Measurements from ENCODE around the gene TCF7L2.

The TCF7L2 gene

DNA sequence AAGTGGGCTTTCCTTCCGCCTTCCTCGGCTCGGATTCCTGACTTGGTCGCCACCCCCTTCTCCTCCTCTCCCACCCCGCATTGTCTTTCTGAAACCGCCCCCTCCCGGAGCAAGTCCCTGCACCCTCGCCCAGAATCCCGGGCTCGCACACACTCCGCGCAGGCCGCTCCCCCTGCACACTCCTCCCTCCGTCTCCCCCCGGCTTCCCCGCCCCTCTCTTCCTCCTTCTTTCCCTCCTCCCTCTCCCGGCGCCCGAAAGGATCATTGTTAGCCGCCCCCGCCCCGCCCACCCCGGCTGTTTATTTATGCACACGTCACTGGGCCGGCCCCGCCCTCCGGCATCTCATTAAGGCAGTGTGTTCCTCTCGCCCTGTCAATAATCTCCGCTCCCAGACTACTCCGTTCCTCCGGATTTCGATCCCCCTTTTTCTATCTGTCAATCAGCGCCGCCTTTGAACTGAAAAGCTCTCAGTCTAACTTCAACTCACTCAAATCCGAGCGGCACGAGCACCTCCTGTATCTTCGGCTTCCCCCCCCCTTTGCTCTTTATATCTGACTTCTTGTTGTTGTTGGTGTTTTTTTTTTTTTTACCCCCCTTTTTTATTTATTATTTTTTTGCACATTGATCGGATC is at the start of gene TCF7L2:
Gene TCF7L2, plus strand, starts transcription at position 373 of the 633 bp plus-strand sequence. CDS start 510 bp downstream, outside the sequence.
- peak; percentile 9 to 24 (median 12) for DNase-seq (ENCODE audit: low read depth in 3 of 3, low spot score in 1 of 3)

DNA sequence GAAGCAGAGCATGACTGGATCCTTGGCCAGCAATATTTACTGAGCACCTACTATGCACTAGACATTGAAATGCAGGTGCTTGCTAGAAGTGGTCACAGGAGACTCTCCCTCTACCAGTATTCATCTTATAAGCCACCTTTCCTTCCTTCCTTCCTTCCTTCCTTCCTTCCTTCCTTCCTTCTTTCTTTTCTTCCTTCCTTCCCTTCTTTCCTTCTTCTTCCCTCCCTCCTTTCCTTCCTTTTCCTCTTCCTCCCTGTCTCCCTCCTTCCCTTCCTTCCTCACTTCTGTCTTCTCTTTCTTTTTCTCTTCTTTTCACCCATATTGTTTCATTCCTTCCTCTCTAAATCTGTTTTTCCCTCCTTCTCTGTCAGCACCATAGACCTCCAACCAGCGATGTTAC is 47.3 kb upstream of the TCF7L2 start:
- no peak for DNase-seq (ENCODE audit: low read depth in 3 of 3, low spot score in 1 of 3)

DNA sequence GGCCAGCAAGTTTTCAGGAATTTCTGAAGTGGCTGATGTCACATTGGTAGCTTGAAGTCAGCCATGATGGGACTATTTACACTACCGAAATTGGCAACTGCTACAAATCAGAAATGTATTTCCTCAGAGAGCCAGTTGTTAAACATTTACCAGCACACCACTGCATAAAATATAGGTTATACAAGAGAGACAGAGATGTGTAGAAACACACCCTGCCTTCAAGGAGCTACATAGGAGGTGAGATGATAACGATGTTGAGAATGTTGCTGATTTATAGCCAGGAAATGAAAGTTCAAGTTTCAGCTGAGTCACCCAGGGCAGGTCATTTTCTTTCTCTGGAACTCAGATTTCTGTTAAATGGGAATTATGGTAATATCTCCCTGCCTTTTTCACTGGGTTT is 46.0 kb upstream of the TCF7L2 start:
- no peak for DNase-seq (ENCODE audit: low read depth in 3 of 3, low spot score in 1 of 3)

DNA sequence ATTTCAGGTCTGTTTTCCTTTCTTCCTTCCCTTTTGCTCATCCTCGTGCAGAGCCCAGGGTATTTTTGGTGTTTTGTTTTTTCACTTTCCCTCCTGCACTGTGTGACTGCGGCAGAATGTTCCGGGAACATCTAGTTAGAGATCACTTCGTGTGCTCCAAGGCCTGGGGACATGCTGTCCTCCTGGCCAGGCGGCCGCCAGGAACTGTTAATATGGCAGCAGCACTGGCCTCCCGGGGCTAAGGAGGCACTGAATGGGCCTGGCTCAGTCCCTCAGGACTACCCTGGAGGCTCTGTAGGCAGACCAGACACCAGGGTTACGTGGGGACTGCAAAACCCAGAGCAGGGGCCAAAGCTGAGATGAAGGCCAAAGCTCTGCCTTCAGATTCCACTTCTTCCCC is 43.1 kb upstream of the TCF7L2 start:
- DNase-seq (ENCODE audit: low read depth in 3 of 3, low spot score in 1 of 3): no peak

DNA sequence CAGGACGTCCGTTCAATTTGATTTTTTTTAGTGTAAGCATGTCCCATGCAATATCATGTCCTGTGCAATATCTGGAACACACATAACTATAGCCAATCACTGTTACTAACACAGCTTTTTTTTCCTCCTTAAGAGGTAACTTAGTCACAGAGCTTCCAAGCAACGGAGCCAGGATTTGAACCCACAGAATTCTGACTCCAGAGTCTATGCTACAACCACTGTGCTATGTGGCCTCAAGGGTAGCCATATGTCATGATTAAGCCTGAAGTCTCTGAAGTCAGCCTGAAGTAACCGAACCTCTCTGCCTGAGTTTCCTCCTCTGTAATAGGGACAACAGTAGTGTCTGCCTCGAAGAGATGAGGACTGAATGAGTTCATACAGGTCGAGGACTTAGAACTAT is 42.2 kb upstream of the TCF7L2 start:
- no peak for DNase-seq (ENCODE audit: low read depth in 3 of 3, low spot score in 1 of 3)

DNA sequence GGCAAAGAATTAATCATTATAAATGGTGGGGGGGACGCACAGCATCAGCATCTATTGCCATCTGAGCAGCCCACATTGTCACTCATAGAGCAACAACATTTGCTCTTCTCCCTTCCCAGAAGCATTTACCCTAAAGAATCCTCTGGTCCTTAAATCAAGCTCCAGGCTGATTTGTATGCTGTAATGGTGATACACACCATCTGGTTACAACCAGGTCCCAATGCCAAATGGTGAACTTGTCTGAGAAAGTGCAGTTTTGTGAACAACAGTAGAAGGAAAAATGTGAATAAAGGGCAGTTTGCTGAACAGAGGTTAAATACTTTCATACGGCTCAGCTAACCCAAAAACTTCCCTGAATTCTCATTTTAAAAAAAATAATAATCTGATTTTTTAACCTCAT is 38.8 kb upstream of the TCF7L2 start:
- no peak for DNase-seq (ENCODE audit: low read depth in 3 of 3, low spot score in 1 of 3)

DNA sequence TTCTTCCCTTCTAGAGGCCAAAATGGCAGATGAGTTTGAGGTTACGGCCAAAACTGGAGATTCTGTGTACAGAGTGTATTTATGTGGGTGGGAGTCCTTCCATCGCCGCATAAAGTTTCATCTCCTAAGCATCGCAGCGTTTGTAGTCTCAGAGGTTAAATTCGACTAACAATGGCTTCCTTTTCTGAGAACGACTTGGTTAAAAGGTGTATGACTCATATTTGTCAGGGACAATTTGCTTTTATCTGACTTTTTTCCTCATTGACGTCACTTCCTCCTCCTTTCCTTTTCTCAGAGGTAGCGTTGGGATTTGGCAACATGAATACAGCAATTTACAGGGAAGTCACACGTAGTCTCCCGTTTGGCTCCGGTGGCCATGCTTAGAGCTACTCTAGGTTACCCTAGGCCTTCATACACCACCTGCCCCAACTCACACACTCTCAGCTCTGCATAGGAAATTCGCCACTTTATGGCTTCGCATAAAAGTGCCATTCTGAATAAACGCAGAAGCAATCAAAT is 37.6 kb upstream of the TCF7L2 start:
- DNase-seq (ENCODE audit: low read depth in 3 of 3, low spot score in 1 of 3): no peak

DNA sequence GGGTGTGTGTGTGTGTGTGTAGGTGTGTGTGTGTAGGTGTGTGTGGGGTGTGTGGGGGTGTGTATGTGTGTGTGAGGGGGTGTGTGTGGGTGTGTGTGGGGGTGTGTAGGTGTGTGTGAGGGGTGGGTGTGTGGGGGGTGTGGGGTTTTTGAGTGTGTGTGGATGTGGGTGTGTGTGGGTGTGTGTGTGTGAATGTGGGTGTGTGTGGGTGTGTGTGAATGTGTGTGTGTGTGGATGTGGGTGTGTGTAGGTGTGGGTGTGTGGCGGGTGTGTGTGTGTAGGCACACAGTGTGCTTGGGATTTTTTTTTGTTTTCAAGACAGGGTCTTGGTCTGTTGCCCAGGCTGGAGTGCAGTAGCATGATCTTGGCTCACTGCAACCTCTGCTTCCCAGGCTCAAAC is 36.8 kb upstream of the TCF7L2 start:
- DNase-seq (ENCODE audit: low read depth in 3 of 3, low spot score in 1 of 3): no peak

DNA sequence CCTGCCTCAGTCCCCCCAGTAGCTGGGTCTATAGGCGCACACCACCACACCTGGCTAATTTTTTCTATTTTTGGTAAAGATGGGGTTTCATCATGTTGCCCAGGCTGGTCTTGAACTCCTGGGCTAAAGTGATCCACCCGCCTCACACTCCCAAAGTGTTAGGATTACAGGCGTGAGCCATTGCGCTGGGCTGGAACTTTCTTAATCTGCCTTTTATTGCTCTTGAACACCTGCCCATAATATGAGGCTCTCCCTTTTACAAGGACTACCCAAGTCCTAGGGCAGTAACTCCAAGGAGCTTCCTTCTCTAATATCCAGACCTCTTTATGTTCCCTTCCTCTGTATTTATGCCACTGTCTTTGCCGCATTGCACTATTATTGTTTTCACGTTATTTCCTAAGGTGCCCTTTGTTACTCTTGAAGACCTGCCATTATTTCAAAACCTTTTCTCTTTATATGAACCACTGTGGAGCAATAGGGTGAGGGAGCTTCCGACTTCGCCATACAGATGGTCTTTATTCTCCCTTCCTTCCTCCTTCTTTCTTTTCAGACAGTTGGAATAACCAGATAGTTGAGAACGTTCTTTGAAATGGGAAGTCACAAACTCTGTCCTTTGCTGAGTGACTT is 36.3 kb upstream of the TCF7L2 start:
- DNase-seq (ENCODE audit: low read depth in 3 of 3, low spot score in 1 of 3): no peak

DNA sequence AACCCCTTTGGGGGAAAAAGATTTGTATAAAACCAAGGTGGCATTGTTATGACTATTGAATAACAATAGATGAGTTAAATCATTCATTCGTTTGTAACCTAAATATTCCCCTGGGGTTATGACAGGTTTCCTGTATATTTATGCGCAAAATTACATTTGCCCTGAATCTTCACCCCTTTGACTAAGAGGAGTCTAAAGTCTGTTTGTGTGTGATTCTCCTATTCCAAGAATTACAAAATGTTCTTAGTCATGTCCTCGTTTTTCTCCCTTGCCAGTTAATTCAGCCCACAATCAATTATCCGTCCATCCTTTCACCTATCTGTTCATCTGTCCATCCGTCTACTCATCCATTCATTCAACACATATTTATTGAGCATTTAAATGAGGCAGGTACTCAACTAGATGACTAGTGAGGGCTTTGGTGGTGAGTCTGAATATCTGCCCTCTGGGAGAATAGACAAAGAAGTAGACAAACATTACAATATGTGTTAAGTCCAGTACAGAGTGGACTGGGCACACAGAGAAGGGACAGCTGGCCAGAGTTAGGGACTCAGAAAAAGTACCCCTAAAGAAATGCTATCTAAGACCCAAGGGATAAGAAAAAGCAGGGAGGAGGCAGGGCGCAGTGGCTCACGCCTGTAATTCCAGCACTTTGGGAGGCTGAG is 35.6 kb upstream of the TCF7L2 start:
- DNase-seq (ENCODE audit: low read depth in 3 of 3, low spot score in 1 of 3): no peak

DNA sequence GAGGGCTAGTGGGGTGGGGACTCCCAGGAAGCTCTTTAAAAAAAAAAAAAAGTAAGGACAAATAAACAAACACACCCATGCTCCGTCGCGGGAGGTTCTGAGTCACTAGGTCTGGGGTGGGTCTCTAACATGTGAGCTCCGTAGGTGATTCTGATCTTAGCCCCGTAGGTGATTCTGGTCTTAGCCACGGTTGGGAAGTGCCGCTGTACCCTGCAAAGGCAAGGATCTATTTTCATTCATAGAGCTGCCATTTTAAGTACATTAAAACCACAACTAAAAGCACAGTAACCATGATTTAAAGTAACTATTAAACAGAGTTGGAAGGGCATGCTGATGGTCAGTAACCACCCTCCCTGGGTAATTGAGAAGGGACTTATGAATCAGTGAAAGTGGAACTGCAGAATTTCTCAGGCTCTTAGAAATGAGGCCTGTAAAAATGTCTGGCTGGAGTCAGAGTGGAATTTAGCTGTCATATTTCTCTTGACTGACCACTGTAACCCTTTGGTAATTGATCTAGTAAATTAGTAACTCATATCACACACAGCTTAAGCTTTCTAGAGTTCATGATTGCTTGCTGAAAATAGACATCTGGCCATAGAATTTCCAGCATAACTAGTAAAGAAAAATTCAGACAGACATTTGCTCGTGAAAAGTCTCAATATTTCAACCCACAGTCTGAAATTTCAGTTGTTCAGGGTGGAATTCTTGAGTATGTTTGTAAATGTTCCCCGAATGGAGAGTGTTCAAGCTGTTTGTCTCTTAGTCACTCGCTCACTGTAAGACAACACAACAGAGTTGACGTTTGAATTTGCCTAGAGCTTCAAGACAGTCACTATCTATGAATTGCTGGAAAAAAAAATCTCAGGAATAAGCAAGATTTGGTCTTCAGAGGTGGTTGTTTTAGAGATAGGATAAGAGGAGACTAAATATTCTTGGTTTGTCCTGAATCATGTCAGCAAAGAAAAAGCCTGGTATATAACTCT is 34.2 kb upstream of the TCF7L2 start:
- no peak for DNase-seq (ENCODE audit: low read depth in 3 of 3, low spot score in 1 of 3)

DNA sequence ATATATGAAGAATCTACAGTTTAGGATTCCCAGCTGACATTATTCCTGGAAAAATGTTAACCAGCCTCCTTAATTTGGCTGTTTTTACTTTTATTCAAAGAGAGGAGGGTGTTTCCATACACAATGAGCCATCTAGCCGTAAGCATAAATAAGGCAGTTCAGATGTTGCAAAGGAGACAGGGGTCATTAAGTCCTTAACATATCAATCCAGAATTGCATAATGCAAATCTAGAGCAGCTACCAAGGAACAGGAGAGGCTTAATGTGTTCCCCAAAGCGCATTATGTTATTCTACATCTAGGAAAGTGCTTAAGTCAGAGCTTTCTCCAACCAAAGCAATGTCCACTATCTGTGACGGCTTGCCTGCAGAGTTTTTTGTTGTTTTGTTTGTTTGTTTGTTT is 32.4 kb upstream of the TCF7L2 start:
- no peak for DNase-seq (ENCODE audit: low read depth in 3 of 3, low spot score in 1 of 3)

DNA sequence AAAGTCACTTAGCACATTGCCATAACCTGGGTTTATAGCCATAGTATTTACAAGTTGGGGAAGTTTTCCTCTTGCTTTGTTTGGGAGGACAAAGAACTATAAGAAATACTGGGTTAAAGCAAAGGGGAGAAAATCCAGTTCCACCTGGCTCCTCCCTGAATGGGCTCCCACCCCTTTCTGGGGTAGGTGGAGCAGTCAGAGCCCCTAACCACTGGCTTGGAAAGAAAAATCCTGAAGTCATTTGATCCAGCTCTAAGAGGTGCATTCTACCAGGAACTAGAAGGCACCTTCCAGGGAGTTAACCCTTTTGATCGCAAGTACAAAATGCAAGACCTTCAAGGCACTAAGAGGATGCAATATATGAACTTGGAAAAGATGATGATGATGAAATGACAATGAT is 31.3 kb upstream of the TCF7L2 start:
- no peak for DNase-seq (ENCODE audit: low read depth in 3 of 3, low spot score in 1 of 3)

DNA sequence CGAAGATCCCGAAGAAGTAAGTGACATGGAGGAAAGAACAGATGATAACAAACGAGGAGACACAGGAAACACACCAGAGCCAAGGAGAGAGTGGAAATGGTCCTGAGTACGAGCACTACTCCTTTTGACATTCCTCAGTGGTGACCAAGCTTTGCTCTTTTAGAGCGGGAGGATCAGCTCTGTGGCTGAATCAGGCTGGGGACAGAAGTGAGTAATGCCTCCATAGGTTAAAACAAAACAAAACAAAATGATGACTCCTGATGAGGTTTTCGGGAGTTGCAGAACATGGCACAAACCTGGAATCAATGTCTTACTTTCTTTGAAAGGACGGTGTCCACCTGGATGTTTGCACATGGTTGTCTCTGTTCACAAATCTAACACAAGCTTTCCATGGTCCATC is 30.3 kb upstream of the TCF7L2 start:
- no peak for DNase-seq (ENCODE audit: low read depth in 3 of 3, low spot score in 1 of 3)

DNA sequence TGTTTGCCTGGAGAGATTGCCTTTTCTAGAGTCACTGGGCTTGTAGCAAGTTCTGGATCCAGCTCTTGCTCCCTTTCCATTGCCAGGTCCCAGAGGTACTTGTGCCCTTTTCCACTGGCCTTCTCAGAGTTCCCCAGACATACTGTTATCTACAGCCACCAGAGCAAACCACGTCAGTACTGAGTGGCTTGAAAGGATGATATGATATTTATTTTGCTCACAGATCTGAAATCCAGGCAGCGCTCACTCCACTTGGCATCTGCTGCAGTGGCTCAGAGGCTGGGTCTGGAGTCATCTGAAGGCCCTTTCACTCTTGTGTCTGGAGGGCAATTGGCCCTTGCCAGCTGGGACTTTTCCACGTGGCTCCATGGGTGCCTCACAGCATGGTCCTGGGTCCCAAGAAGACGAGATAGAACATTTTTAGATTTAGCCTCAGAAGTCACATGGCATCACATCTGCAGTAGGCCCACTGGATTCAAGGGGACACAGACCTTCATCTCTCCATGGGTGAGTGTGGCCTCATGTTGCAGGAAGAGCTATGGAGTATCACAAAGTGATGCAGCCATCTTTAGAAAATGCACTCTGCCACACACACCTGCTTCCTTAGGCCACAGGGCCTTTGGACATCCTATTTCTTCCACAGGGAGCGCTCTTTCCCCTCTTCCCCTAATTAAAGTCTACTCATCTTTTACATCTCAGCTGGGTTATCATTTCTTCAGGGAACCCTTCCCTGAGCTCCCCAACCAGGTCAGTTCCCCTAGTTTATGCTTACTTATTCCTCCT is 22.9 kb upstream of the TCF7L2 start:
- no peak for DNase-seq (ENCODE audit: low read depth in 3 of 3, low spot score in 1 of 3)

DNA sequence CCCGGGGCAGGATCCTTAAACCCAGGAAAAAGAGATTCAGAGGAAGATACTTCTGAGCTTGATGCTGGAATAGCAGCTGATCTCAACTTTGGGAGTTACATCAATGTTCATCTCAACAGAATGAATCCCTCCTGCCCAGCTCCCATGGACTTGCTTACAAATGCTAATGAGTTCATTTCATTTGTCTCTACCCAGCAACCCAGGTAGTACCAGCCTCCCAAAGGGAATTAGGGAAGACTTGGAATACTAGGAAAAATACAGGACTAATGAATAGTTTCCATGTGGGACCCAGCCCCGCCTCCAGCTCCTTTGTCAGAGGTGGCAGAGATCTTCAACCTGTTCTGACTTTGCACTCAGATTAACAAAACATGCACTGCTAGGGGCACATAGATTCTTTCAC is 22.1 kb upstream of the TCF7L2 start:
- DNase-seq (ENCODE audit: low read depth in 3 of 3, low spot score in 1 of 3): no peak

DNA sequence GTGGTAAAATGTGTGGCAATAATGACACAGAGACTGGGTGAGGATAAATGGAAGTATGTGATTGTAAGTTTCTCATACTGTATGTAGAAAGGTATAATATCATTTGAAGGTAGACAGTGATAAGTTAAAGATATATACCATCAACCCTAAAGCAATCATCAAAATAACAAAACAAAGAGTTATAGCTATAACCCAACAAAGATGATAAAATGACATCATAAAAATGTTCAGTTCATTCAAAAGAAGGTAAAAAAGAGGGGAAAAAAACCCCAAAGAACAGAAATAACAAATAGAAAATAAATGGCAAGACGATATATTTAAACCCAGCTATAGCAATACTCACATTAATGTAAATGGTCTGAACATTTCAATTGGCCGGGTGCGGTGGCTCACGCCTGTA is 17.4 kb upstream of the TCF7L2 start:
- DNase-seq (ENCODE audit: low read depth in 3 of 3, low spot score in 1 of 3): no peak

DNA sequence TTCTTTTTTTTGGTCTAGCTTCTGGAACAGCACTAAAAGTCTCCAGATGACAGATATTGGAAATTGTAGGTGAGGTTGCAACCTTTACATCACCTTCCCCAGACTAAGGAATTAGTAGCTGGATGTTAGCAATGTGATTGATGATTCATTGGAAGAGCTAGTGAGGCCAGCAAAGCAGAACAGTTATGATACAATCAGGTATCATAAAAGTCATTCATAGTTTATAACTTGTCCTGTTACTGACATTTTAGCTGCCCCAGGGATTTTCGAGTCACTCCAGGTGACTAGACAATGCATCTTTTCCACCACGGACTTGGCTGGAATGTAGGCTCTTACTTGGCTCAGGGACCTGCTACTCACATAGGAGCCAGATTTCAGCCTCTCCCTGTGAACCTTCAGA is 15.9 kb upstream of the TCF7L2 start:
- DNase-seq (ENCODE audit: low read depth in 3 of 3, low spot score in 1 of 3): no peak

DNA sequence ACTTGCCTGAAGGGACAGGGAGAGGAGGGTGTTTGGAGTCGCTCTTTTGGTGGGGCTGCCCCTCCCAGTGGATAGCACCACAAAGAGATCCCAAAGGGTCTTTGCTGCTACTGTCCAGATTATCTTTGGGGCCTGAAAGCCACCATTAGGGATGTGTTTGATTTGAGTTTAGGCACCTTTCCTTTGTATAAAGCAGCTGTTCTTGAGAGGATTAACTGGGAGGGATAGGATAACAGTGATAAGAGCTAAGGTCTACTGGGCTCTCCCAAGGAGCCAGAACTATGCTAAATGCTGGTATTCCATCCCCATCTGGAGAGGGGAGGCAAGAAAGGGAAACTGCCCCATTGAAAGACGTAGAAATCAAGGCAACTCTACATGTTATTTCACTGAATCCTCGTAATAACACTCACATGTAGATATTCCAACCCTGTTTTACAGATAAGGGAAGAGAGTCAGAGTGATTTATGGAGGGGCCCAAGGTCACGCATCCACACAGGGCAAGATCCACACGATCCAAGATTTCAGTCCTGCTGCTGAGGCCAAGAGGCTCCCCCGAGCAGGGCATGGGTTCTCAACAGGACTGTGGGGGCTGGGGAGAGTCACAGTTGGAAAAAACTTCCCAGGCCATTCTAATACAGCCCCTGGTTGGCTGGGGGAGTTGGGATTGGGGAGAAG is 11.1 kb upstream of the TCF7L2 start:
- no peak for DNase-seq (ENCODE audit: low read depth in 3 of 3, low spot score in 1 of 3)

DNA sequence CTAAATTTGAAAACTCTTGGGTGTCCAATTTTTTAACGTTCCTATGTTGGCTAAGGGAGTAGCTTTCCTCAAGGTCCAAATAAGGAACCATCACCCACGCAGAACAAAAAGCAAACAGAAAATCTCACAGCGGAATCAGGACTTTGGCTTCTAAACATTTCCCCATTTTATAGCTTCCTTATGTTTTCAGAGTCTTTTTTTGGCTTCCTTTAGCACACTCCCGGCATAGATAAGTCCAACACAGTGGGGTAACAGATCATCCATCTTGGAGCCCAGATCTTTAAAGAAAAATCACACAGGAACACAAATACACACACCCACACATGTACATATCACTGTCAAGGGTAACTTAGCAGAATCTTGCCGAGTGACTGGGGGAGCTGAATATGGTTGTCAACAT is 4.2 kb upstream of the TCF7L2 start:
- DNase-seq (ENCODE audit: low read depth in 3 of 3, low spot score in 1 of 3): no peak
